ENCODE results near the gene HSPB2.
"Not testable (repeated sequence)": the region's sequence is repeated elsewhere in the genome, so short reads cannot be mapped to it uniquely, and the experiment has no call there.

Gene HSPB2

GRCh38 chr11:111916768-111917167, 4.2 kb downstream of the HSPB2 start:
- DNase-seq = no peak

- DNase-seq = no peak
Observed at GRCh38 chr11:111917312-111917711, 4.8 kb downstream of the HSPB2 start.

GRCh38 chr11:111917788-111918187, 5.3 kb downstream of the HSPB2 start:
- no peak for DNase-seq

- DNase-seq = peak; percentile 65
Observed at GRCh38 chr11:111918390-111919256, 6.1 kb downstream of the HSPB2 start, which contains the start of gene C11orf52. C11orf52 (plus strand) TSS chr11:111918913; CDS start chr11:111918973, 60 bp downstream.

GRCh38 chr11:111920908-111921307, 8.4 kb downstream of the HSPB2 start:
- no peak for DNase-seq

- DNase-seq = no peak
Observed at GRCh38 chr11:111921541-111922230, 9.2 kb downstream of the HSPB2 start.

- DNase-seq = no peak
Observed at GRCh38 chr11:111922803-111923202, 10.3 kb downstream of the HSPB2 start.

- DNase-seq = peak; percentile 30
Observed at GRCh38 chr11:111923351-111923788, 10.8 kb downstream of the HSPB2 start.

GRCh38 chr11:111923951-111924350, 11.4 kb downstream of the HSPB2 start:
- DNase-seq = no peak

GRCh38 chr11:111925953-111926352, 13.4 kb downstream of the HSPB2 start:
- DNase-seq = no peak

GRCh38 chr11:111926505-111927391, 14.2 kb downstream of the HSPB2 start:
- peak; percentile 98 for DNase-seq

- DNase-seq = no peak
Observed at GRCh38 chr11:111930472-111930871, 17.9 kb downstream of the HSPB2 start.

- DNase-seq = no peak
Observed at GRCh38 chr11:111932611-111932950, 20.0 kb downstream of the HSPB2 start.

GRCh38 chr11:111933176-111933575, 20.6 kb downstream of the HSPB2 start:
- DNase-seq = not testable (repeated sequence)

- DNase-seq = no peak
Observed at GRCh38 chr11:111933872-111934271, 21.3 kb downstream of the HSPB2 start.

GRCh38 chr11:111934306-111934705, 21.8 kb downstream of the HSPB2 start:
- DNase-seq = no peak

GRCh38 chr11:111935317-111936039, 22.9 kb downstream of the HSPB2 start:
- DNase-seq = no peak

GRCh38 chr11:111936040-111936540, 23.6 kb downstream of the HSPB2 start:
- peak; percentile 44 for DNase-seq

GRCh38 chr11:111937461-111937769, 24.9 kb downstream of the HSPB2 start:
- DNase-seq = no peak

- no peak for DNase-seq
Observed at GRCh38 chr11:111937844-111938243, 25.3 kb downstream of the HSPB2 start.

GRCh38 chr11:111938687-111939160, 26.2 kb downstream of the HSPB2 start:
- DNase-seq = peak; percentile 57

Measured in eye (tissue), 1 donor.